NCI-H526 treated with DMSO at 0.1 percent for 48 hours (cell line): ENCODE measurements around the gene FAM241B.

ENCODE experiments used
- DNase-seq: peaks from one replicate; lab custom pipeline; 2025; lab: John Stamatoyannopoulos, UW

The FAM241B gene

DNA sequence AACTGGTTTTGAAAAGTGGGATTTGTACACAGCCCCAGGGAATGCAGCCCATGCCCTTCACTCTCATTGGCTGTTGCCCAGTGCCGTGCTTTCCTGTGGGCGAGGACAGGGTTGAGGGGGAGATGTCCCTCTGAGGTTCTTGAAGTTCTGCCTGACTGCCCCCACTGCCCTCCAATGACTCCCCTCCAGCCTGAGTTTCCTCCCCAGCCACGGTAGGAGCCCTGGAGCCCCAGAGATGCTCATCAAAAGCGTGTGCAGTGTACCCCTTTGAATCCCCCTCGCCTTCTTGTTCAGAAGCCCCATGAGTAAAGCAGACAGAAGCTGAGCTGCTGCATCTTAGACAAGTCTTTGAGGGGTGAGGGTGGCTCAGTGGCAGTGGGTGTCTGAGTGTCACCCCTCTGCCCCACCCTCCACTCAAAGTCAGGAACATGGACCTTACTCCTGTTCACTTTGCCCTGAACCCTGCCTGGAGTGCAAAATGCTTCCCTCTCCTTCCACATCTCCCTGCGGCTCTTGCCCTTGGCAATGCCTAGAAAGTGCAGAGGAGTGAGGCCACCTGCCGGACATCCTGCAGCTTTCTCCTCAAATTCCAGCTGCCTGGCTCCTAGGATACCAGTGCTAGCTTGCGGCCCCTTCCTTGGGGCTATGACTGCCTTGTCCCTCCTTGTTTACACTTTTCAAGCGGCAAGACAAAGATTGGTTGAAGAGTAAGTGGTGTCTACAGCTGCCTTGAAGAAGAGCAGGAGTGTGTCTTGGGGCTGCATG is 19.9 kb downstream of the FAM241B start:
- DNase-seq: no peak

DNA sequence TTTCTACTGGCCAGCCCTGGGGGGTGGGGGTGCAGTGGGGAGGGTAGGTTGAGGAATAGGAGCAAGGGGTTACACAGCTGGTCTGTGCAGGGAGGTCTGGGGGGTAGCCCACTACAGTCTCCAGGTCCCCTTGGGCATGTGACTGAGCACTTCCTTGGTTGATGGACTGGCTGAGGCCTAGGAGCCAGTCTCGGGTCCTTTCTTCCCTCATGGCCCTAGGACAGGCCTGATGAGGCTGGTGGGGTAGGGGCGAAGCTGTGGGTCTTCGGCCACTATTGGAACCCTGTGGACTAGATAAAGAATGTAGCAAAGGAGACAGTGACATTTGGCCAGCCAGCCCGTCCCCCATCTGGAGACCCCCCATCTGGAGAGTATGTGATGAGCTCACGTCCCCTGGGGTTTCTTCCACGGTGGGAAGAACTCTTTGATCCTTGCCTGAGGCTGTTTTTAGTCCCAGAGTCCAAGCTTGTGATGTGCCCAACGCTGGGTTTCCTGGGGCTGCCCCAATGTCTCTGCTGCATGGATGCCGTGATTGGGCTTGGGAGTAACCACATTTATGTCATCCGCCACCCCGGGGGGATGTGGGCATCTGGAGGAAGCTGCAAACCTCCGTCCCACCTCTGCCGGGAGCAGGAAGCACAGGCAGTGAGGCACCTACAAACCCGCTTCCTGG is 20.7 kb downstream of the FAM241B start:
- DNase-seq: no peak

DNA sequence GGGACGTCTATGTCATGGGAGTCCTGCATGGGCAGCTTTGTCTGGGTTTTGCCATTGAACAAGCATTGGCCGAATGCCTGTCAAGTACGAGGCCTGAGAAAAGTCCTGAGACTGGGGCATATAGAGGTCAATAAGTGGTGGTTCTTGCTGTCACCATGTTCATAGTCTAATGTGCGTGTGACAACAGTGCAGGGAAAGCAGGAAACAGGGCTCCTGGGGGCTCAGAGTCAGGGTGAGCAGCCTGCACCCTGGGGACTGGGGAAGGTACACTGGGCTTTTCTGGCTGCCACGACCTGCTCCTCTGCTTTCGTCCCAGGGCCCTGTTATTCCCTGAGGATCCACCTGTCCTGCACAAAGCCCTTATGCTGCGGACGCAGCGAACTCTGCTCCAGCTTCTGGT is 21.3 kb downstream of the FAM241B start:
- DNase-seq: no peak

DNA sequence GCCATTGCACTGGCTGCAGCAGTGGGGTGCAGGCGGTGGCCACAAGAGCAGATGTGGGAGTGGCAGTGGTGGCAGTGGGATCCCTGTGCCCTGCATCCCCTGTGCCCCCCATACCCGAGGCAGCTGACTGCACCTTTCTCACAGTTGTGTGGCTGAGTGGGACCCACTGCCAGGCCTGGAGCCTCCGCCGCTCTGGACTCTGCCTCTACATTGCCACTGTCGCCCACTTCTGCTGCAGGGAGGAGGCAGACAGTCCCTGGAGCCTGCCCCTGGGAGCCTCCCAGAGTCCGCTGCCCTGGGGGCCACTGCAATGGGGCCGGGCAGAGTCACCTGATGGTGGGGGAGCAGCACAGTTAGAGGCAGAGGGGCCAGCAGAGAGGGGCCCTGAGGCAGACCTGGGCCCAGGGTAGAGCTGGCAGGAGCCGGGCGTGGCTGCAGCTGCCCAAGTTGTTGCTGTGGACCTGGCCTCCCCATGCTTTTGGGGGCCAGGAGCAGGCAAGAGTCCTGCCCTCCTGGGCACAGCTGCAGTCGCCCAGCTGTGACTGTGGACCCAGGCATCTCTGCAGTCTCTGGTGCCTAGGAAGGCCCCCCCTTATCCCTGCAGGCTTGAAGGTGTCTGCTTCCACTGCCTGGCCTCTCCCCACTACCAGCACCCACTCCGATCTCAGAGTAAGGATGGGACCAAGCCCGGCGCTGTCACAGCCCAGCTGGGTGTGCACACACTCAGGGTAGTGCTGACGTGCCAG is 22.2 kb downstream of the FAM241B start:
- no peak for DNase-seq

DNA sequence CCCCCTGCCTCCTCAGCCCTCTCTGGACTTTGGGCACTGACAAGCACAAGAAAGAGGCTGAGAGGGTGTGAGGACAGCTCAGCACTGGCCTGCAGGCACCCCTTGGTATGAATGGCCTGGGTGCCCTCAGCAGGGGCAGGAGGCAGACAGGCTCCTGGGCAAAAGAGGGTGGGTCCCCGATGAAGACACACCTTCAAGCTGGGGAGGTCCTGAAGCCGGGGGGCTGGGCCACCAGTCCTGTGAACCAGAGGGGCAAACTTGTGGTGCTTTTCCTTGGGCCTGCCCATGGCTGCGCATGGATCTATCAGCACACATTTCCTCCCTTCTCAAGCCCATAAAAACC is 22.8 kb downstream of the FAM241B start:
- no peak for DNase-seq

DNA sequence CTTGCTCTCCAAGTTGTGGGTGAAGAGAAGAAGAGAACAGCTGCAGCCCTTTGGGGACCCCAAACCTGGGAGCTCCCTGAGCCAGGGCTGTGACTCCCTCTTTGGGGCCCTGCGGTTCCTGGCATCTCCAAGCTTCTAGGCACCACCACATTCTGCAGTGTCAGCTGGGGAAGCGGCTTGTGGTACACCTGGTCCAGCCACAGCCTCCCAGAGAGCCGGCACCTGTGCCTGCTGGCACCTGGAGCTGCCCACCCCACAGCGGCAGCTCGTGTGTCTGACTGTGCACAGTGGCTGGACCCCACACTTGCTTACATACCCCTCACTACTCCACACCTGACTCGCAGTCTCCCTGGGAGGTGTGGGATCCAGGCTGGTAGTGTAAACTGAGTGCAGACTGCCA is 23.5 kb downstream of the FAM241B start:
- DNase-seq: no peak

- no peak for DNase-seq
These were observed 25.2 kb downstream of the FAM241B start for GRCh38 chr10:69655124-69655867.

- DNase-seq: no peak
These were observed 26.0 kb downstream of the FAM241B start for GRCh38 chr10:69655868-69656555.

DNA sequence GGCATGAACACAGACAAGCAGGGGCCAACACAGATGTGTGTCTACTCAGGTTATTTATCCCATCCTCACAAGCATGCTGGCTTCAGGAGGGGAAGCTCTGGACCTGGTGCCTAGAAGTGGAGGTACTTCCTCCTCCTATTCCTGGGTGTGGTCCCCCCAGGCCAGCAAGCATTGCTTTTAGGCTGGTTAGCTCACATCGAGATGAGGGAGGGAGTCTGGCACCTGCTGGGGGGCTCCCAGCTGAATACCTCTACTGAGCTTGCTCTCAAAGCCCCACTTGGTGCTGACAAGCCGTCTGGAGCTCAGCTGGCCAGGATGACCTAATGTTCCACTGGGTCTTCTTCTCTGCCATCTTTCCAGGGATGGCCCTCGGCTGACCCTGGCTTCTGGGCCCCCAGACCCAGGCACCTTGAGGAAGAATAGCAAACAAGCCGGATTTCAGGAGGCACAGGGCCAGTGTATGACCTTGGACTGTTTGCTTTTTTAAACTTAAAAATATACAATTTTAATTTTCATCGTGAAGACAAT is 26.8 kb downstream of the FAM241B start:
- no peak for DNase-seq

GRCh38 chr10:69657430-69657829 is 27.4 kb downstream of the FAM241B start:
- DNase-seq: no peak

DNA sequence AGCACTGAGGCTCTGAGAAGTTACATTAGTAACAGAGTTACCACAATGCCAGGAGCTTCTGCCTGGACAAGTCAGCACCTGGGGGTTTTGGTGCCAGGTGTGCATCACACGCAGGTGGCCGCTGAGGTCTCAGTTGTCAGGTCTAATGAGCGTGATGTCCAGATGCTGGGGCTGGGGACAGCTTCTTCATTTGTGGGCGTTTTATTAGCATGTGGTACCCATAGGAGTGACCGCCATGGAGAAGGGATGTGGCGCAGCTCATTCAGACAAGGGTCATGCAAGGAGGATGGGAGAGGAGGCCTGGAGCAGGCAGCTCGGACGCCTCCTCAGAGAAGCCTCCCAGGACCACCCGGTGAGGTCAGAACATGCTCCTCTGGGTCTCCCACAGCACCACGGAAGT is 27.8 kb downstream of the FAM241B start:
- no peak for DNase-seq

GRCh38 chr10:69659241-69660038 is 29.4 kb downstream of the FAM241B start:
- no peak for DNase-seq

DNA sequence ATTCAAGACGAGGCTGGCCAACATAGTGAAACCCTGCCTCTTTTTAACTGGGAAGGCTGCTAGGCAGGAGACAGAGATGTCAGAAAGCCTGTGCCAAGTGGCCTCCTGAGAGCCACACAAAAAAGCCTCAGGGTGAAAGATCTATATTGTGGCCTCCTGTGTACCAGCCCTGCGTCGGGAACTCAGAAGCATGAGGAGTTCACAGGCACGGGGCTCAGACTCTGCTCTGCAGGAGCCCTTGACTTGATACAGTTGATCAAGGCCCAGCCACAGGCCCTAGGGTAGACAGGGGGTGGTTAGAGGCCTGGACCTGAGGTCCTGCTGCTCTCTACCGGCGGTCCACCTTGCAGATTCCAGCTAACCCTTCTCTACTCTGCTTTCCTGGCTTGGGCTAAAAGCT is 30.2 kb downstream of the FAM241B start:
- no peak for DNase-seq

- no peak for DNase-seq
These were observed 31.5 kb downstream of the FAM241B start for GRCh38 chr10:69661414-69662172.

- DNase-seq: no peak
These were observed 32.3 kb downstream of the FAM241B start for GRCh38 chr10:69662173-69662877.

- DNase-seq: no peak
These were observed 32.9 kb downstream of the FAM241B start for GRCh38 chr10:69662901-69663300.

- no peak for DNase-seq
These were observed 33.4 kb downstream of the FAM241B start for GRCh38 chr10:69663369-69663947.

DNA sequence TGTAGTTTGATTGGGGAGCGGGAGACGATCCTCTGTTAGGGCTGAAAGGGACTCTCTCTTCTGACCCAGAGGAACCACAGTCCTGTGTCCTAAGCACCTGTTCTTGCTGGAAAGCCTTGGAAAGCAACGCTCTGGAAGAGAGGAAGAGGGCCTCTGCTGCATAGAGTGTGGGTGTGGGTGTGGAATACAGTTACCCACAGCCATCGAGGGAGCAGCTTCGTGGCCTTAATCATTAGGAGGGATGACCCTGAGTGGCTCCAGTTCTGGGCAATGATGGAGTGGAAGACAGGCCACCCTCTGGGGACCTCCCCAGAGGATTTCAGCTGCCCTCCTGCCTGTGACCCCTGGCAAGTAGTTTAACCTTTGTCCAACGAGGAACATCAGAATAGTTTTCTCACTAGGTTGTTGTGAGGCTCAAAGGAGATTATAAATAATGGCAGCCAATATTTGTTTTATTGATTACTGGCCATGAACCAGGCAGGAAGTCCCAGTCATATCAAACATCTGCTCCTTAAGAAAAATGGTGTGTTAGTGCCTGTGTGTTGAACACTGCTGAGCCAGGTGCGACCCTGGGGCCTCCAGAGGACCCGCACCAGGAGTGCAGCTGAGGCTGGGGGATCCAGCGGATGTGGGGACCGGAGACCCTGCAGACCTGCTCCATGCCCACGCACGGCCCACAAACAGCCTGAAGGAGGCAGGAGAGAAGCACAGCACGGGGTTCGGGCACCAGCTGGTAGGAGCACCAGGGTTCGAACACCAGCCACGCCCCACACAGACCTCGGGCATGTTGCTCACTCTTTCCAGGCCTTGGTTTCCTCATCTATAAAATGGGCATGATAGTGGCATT is 35.6 kb downstream of the FAM241B start:
- no peak for DNase-seq
